ENCODE measurements around the gene LRMDA. TPM values are rescaled to one million over a fixed set of nuclear protein-coding genes. Genes with fewer than 3 reads are reported as not detected.

The LRMDA gene
- total and polyA plus RNA-seq, 2 of the 8 experiments (the other 6 are each of a cell fraction or from before 2014, with no cell fraction given) = 0.86 to 2.8 TPM

- Histone ChIP-seq H3K4ac (replicated peaks; ENCODE audit: insufficient read length, low read depth, low read length) (no peak overlapping the region), H3K18ac (ENCODE audit: extremely low read depth, low read length) (no peak overlapping the region), H3K4me3 (ENCODE audit: extremely low read depth in 1 of 4, insufficient read depth in 2 of 4, low read depth in 3 of 4, low read length in 4 of 4) (no peak overlapping the region), H2BK15ac (ENCODE audit: low read length) (no peak overlapping the region), H3K9ac (replicated peaks in 1 of 4; ENCODE audit: extremely low read depth in 1 of 4, low read depth in 3 of 4, low read length in 3 of 4) (no peak overlapping the region), H2BK12ac (ENCODE audit: low read depth, low read length) (no peak overlapping the region), H3K23me2 (ENCODE audit: low read depth, low read length) (no peaks in the 10 kb centered on the region), H3K79me2 (ENCODE audit: control insufficient read depth in 1 of 2, insufficient read depth in 2 of 2, low read length in 2 of 2) (no peaks in the 10 kb centered on the region), H2AFZ (ENCODE audit: low read length) (no peak overlapping the region), H2BK120ac (replicated peaks; ENCODE audit: low read depth, low read length) (no peak overlapping the region), H3K27me3 (replicated peaks in 1 of 4; ENCODE audit: control insufficient read depth in 3 of 4, extremely low read depth in 1 of 4, insufficient read depth in 3 of 4, low read length in 3 of 4) (peaks cover 0 to 1% (median 0%) of the 10 kb centered on the region in 4 experiments; a peak in 1 of 7 replicates), H3K4me1 (replicated peaks in 1 of 4; ENCODE audit: control insufficient read depth in 3 of 4, insufficient read depth in 4 of 4, low read length in 3 of 4) (no peaks in the 10 kb centered on the region), H3K79me1 (ENCODE audit: low read depth, low read length) (no peaks in the 10 kb centered on the region), H2BK5ac (ENCODE audit: low read depth, low read length) (no peak overlapping the region), H3K23ac (ENCODE audit: insufficient read length) (no peak overlapping the region), H2AK5ac (ENCODE audit: low read depth, low read length) (no peak overlapping the region), H2BK20ac (ENCODE audit: low read length) (no peak overlapping the region), H4K20me1 (replicated peaks in 1 of 2; ENCODE audit: control insufficient read depth in 1 of 2, insufficient read depth in 2 of 2, low read length in 2 of 2) (no peaks in the 10 kb centered on the region), H3K36me3 (ENCODE audit: control insufficient read depth in 2 of 4, insufficient read depth in 4 of 4, low read length in 3 of 4) (no peaks in the 10 kb centered on the region; a peak in 1 of 8 replicates), H3K56ac (replicated peaks; ENCODE audit: insufficient read length, low read depth, low read length) (no peak overlapping the region), H3K4me2 (ENCODE audit: insufficient read depth in 1 of 2, low read depth in 2 of 2, low read length in 2 of 2) (no peak overlapping the region), H4K5ac (ENCODE audit: insufficient read length, low read depth, low read length) (no peak overlapping the region), H3K27ac (ENCODE audit: low read depth, low read length) (no peak overlapping the region), H3K14ac (ENCODE audit: insufficient read length) (no peak overlapping the region), H3K9me3 (ENCODE audit: insufficient read depth in 2 of 2, low read depth in 1 of 2, low read length in 1 of 2) (peaks cover 10 to 11% of the 10 kb centered on the region in 2 experiments; a peak in 2 of 4 replicates), H4K8ac (ENCODE audit: extremely low read depth, insufficient read depth, low read length) (no peak overlapping the region), H4K91ac (replicated peaks; ENCODE audit: insufficient read length, low read length) (no peak overlapping the region)
- FAIRE-seq (no peak), DNase-seq (ENCODE audit: low read depth in 1 of 2, low spot score in 2 of 2) (no peak)
- 90% methylated on average over 5 of the region's 5 CpGs; no CpG with 5 or more reads in 1 of the 2 experiments for WGBS, 2 experiments (ENCODE audit: extremely low coverage in 1 of 2, insufficient coverage in 1 of 2, insufficient read length in 1 of 2, insufficient replicate concordance in 2 of 2, low coverage in 1 of 2, low lambda C conversion rate in 2 of 2, missing lambda C conversion rate in 1 of 2)
- ChIA-PET CTCF (ENCODE audit: partially characterized antibody) (interaction anchor here (1.1 to 1.7 kb wide), 6 partner anchors 13 to 270 kb away, joined by 3 to 6 read pairs (median 4); no protein-coding TSS in a partner anchor), POLR2A (ENCODE audit: partially characterized antibody) (no interaction called here)
- TF ChIP-seq CBX5 (IDR thresholded peaks at IDR 0.05; ENCODE audit: low read depth, low read length) (no peak), POU5F1 (IDR thresholded peaks at IDR 0.05; ENCODE audit: low read depth, low read length) (no peak), KDM5A (IDR thresholded peaks at IDR 0.05; ENCODE audit: low read length) (no peak)
Measured at GRCh38 chr10:76041551-76041950, 610.1 kb downstream of the LRMDA start.
